ENCODE results near the gene TAMM41. TPM values are rescaled to one million over a fixed set of nuclear protein-coding genes. Genes with fewer than 3 reads are reported as not detected.

TAMM41 gene
- total RNA-seq, 1 experiment from 2014 or later = 7.1 TPM

- DNase-seq (ENCODE audit: low read depth, low spot score) = no peak
Measured at GRCh38 chr3:11820531-11821041, 26.1 kb downstream of the TAMM41 start.

DNA sequence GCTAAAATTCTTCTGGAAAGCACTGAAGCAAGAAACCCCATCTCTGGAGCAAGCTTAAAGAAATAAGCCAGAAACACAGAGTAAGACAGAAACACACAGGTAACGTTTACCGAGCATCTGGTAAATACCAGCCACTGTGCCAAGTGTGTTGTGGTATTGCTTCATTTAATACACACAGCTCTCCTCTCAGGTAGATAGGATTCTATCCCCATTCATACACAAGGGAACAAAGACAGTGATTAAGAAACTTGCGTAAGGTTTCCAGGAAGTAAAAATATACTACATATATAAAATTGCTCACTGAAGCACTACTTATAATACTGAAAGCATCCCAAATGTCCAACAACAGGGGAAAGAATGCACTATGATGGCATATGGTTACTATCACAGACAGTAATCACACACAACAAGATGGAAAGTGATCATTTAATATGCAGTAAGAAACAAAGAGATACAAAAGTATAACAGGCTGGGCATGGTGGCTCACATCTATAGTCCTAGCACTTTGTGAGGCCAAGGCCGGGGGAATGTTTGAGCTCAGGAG, 27.5 kb downstream of the TAMM41 start:
- in situ Hi-C loops (cut with HindIII; ENCODE audit: low pct_unique_long_range_greater_than_20kb, low sequenced_read_pairs) = no loop called here
- DNase-seq (ENCODE audit: low read depth, low spot score) = no peak

More at GRCh38 chr3:11820531-11821041, 26.1 kb downstream of the TAMM41 start:
- in situ Hi-C loops (cut with HindIII; ENCODE audit: low pct_unique_long_range_greater_than_20kb, low sequenced_read_pairs) = no loop called here

DNA sequence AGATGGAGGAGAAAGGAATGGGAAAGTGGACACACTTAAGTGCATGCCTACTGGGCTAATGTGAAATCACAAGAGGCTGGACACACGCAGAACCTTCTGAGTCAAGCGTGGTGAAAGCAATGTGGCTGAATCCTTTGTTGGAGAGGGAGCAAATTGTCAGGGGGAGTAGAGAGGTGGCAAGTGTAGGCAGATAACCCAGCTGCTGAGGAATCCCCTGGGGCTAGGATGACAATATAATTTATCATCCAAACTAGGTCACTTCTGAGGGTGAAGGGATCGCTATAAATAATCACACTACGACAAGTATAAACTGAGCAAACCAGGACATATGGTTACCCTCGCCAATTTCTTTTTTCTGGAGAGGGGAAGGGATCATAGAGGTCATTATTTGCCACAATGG, 28.7 kb downstream of the TAMM41 start:
- in situ Hi-C loops (cut with HindIII; ENCODE audit: low pct_unique_long_range_greater_than_20kb, low sequenced_read_pairs) = no loop called here
- DNase-seq (ENCODE audit: low read depth, low spot score) = no peak

DNA sequence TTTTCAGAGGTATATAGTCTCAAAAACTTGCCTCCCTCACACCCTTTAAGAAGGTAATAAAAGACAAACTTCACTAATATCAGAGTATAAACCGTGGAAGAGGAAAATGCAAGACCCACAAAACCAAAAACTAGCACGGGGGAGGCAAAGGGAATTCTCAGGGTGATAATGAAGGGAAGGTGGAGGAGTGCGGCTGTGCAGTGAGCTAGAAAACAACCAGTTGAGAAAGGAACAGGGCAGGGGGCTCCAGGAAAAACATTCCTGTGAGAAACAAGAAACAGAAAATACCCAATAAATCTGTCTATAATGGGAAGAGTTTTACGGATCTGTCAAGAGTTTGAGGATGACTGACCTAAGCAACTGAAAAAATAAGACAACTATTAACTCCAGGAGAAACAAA, 31.6 kb downstream of the TAMM41 start:
- DNase-seq (ENCODE audit: low read depth, low spot score) = no peak
- in situ Hi-C loops (cut with HindIII; ENCODE audit: low pct_unique_long_range_greater_than_20kb, low sequenced_read_pairs) = no loop called here

DNA sequence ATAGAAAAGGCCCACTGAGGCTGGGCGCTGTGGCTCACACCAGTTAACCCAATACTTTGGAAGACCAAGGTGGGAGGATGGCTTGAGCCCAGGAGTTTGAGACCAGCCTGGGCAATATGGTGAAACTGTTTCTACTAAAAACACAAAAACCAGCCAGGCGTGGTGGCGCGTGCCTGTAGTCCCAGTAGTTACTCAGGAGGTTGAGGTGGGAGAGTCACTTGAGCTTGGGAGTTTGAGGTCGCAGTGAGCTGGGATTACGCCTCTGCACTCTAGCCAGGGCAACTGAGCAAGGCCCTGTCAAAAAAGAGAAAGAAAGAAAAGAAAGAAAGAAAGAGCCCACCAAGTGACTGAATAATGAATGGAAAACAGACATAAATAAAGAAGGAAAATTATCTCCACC, 32.0 kb downstream of the TAMM41 start:
- in situ Hi-C loops (cut with HindIII; ENCODE audit: low pct_unique_long_range_greater_than_20kb, low sequenced_read_pairs) = no loop called here
- no peak for DNase-seq (ENCODE audit: low read depth, low spot score)

DNA sequence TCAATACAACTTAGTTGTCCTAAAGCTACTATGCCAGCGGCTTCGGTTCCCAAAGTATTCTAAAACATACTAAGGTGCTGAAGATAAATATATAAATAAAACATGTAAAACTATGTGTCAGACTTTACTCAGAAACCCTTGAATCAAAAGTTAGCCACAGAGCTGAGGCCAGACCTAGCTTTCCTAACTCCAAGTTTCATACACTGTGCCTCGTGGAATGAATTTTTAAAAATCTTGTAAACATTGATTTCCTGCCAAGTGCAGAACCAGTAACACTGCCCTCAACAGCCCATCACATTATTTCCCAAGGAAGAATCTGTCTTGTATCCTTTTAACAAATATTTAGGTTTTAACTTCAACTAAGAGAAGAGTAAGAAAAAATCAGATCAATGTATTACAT, 36.4 kb downstream of the TAMM41 start:
- in situ Hi-C loops (cut with HindIII; ENCODE audit: low pct_unique_long_range_greater_than_20kb, low sequenced_read_pairs) = no loop called here
- no peak for DNase-seq (ENCODE audit: low read depth, low spot score)

- in situ Hi-C loops (cut with HindIII; ENCODE audit: low pct_unique_long_range_greater_than_20kb, low sequenced_read_pairs) = no loop called here
Measured at GRCh38 chr3:11808231-11808630, 38.5 kb downstream of the TAMM41 start.

GRCh38 chr3:11807686-11808085, 39.0 kb downstream of the TAMM41 start:
- in situ Hi-C loops (cut with HindIII; ENCODE audit: low pct_unique_long_range_greater_than_20kb, low sequenced_read_pairs) = no loop called here
- DNase-seq (ENCODE audit: low read depth, low spot score) = no peak

More at GRCh38 chr3:11808231-11808630, 38.5 kb downstream of the TAMM41 start:
- DNase-seq (ENCODE audit: low read depth, low spot score) = no peak

DNA sequence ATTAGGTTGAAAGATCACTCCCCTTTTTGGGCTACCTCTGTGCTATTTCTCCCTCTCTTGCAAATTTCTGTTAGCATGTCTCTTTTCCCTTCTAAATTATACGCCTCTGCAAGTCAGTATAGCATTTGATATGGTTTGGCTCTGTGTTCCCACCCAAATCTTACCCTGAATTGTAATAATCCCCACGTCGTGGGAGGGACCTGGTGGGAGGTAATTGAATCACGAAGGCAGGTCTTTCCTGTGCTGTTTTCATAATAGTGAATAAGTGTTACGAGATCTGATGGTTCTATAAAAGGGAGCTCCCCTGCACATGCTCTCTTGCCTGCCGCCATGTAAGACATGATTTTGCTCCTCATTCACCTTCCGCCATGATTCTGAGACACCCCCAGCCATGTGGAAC, 41.0 kb downstream of the TAMM41 start:
- DNase-seq (ENCODE audit: low read depth, low spot score) = no peak
- in situ Hi-C loops (cut with HindIII; ENCODE audit: low pct_unique_long_range_greater_than_20kb, low sequenced_read_pairs) = no loop called here

DNA sequence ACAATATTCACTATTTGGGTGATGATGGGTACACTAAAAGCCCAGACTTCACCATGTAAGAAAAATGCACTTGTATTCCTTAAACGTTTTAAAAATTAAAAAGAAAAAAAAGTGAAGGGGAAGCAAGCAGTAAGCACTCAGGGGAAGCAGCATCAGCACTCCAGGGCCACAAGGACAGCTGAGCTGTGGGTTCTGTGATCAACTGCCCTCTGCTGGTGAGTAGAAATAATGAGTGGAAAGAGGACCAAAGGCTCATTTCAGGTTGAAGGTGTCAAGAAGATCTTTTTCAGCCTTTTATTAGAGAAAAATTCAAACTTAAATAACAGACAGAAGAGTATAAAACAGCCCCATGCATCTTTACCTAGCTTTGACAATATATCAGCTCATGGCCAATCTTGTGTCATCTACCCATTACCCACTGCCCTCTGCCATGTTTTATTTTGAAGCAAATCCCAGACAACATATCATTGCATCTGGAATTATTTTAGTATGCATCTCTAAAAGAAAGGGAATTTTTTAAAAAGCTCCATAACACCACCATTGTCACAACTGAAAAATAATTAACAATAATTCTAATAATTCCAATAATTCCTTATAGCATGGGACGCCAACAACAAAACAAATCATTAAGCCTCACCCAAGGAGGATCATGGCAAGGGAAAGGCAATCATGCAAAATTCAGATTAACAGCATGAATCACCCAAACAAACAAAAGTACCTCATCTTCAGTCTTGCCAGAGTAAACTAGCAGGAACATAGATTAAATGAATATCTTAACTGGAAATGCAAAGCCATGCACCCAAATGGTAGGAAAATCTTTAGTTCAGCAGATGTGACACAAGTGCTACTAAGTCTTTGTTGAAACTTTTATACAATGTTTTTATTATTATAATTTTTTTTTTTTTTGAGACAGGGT, 42.5 kb downstream of the TAMM41 start:
- peak; percentile 78 for DNase-seq (ENCODE audit: low read depth, low spot score)
- in situ Hi-C loops (cut with HindIII; ENCODE audit: low pct_unique_long_range_greater_than_20kb, low sequenced_read_pairs) = no loop called here

DNA sequence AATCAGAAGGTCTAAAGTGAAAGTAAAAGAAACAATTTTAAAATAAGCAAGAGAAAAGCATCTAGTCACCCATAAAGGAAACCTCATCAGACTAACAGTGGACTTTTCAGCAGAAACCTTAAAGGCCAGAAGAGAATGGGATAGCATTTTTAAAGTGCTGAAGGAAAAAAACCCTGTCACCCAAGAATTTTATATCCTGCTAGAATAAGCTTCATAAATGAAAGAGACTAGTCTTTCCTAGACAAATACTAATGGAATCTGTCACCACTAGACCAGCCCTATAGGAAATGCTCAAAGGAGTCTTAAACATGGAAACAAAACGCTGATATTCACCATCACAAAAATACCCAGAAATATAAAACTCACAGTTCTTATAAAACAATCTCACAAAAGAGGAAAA, 46.9 kb downstream of the TAMM41 start:
- DNase-seq (ENCODE audit: low read depth, low spot score) = no peak
- in situ Hi-C loops (cut with HindIII; ENCODE audit: low pct_unique_long_range_greater_than_20kb, low sequenced_read_pairs) = no loop called here

GRCh38 chr3:11794927-11795326, 51.8 kb downstream of the TAMM41 start:
- in situ Hi-C loops (cut with HindIII; ENCODE audit: low pct_unique_long_range_greater_than_20kb, low sequenced_read_pairs) = no loop called here
- no peak for DNase-seq (ENCODE audit: low read depth, low spot score)

GRCh38 chr3:11791339-11792200, 55.1 kb downstream of the TAMM41 start:
- in situ Hi-C loops (cut with HindIII; ENCODE audit: low pct_unique_long_range_greater_than_20kb, low sequenced_read_pairs) = no loop called here
- DNase-seq (ENCODE audit: low read depth, low spot score) = no peak

- in situ Hi-C loops (cut with HindIII; ENCODE audit: low pct_unique_long_range_greater_than_20kb, low sequenced_read_pairs) = no loop called here
- DNase-seq (ENCODE audit: low read depth, low spot score) = no peak
Measured at GRCh38 chr3:11789412-11789811, 57.3 kb downstream of the TAMM41 start.

GRCh38 chr3:11784971-11785377, 61.7 kb downstream of the TAMM41 start:
- in situ Hi-C loops (cut with HindIII; ENCODE audit: low pct_unique_long_range_greater_than_20kb, low sequenced_read_pairs) = no loop called here
- no peak for DNase-seq (ENCODE audit: low read depth, low spot score)

GRCh38 chr3:11780341-11780740, 66.3 kb downstream of the TAMM41 start:
- in situ Hi-C loops (cut with HindIII; ENCODE audit: low pct_unique_long_range_greater_than_20kb, low sequenced_read_pairs) = no loop called here
- DNase-seq (ENCODE audit: low read depth, low spot score) = no peak

DNA sequence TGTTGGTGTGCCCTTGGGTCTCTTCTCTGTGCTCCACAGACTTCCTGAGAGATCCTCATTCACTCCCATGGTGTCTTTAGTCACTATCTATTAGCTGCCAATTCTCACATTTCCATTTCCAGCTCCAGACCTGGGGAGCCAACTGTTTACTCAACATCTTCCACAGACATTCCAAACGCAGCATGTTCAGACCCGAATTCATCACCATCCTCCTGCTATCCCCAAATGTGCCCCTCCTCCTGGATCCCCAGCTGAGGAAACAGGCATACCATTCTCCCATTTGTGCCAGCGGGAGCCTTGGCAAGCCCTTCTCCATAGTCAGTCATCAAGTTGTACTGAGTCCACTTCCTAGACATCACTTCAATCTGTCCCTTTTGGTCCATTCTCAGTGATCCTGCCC, 67.1 kb downstream of the TAMM41 start:
- no peak for DNase-seq (ENCODE audit: low read depth, low spot score)
- in situ Hi-C loops (cut with HindIII; ENCODE audit: low pct_unique_long_range_greater_than_20kb, low sequenced_read_pairs) = no loop called here

GRCh38 chr3:11778248-11778647, 68.4 kb downstream of the TAMM41 start:
- no peak for DNase-seq (ENCODE audit: low read depth, low spot score)
- in situ Hi-C loops (cut with HindIII; ENCODE audit: low pct_unique_long_range_greater_than_20kb, low sequenced_read_pairs) = no loop called here
